ENCODE measurements around the gene MPP7. TPM values are rescaled to one million over a fixed set of nuclear protein-coding genes. Genes with fewer than 3 reads are reported as not detected.

Gene MPP7
- total and polyA plus RNA-seq, 2 donors (not counting 3 experiments of a cell fraction or from before 2014, with no cell fraction given): 0.17 to 0.73 TPM

DNA sequence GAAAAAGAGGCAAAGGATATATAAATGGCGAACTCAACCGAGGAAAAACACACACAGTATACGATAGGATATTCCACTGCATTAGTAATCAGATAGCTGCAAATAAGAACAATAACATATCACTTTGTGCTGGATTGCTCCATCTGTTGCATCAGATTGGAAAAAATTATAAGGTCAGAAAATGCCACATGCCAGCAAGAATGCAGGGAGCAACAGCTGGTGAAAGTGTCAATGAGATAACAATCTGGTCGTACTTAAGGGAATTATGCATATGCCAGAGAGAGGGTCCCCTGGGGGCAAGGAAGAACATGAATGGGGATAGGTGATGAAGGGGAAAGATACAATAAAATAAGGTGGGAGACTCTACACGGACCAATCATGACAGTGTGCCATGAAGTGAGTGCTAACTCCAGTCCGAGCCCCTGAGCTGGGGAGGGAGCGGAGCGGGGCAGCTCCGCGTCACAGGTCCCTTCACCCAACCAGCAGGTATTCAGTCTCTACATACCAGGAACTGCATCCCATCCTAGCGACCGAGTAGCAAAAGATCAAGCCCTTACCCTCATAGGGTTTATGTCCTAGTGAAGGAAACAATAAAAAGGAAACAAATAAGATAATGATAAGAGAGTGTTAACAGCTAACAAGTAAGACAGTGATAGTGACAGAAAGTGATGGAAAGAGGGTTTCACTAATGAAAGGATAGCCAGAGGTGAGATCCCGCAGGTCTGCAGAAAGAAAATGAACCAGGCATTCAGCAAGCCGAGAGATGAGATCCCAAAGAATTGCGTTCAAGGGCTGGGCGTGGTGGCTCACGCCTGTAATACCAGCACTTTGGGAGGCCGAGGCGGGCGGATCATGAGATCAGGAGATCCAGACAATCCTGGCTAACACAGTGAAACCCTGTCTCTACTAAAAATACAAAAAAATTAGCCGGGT, 9.4 kb downstream of the MPP7 start:
- Histone ChIP-seq H3K27ac (ENCODE audit: insufficient read depth, low read depth, low read length) (no peak overlapping the region), H3K4me2 (ENCODE audit: insufficient read depth, low read length) (no peak overlapping the region), H3K36me3 (ENCODE audit: control insufficient read depth in 2 of 2, extremely low read depth in 1 of 2, insufficient read depth in 2 of 2, low read length in 2 of 2) (no peaks in the 10 kb centered on the region), H2AFZ (ENCODE audit: low read depth, low read length) (no peak overlapping the region), H3K4me3 (replicated peaks in 1 of 3; ENCODE audit: insufficient read depth in 1 of 3, low read depth in 1 of 3, low read length in 3 of 3) (no peak overlapping the region), H3K27me3 (ENCODE audit: control insufficient read depth in 2 of 2, insufficient read depth in 2 of 2, low read length in 2 of 2) (peaks cover 10 to 20% of the 10 kb centered on the region in 2 experiments), H3K9ac (replicated peaks; ENCODE audit: extremely low read depth, insufficient read depth, low read length) (no peak overlapping the region), H3K9me1 (replicated peaks; ENCODE audit: control insufficient read depth, extremely low read depth, insufficient read depth, low read length) (no peaks in the 10 kb centered on the region), H3K79me2 (ENCODE audit: control insufficient read depth, insufficient read depth, low read length) (no peaks in the 10 kb centered on the region), H3K4me1 (ENCODE audit: control insufficient read depth, extremely low read depth, insufficient read depth, low read length) (no peaks in the 10 kb centered on the region), H3K9me3 (replicated peaks; ENCODE audit: control insufficient read depth, insufficient read depth, low read length) (no peaks in the 10 kb centered on the region), H4K20me1 (replicated peaks; ENCODE audit: control insufficient read depth, extremely low read depth, insufficient read depth, low read length) (no peaks in the 10 kb centered on the region)
- dilution Hi-C loops (cut with MboI; ENCODE audit: extremely low pct_ligation_motif_present, low sequenced_read_pairs): no loop called here
- intact Hi-C loops (cut with micrococcal nuclease): no loop called here
- ChIA-PET POLR2A (no interaction called here), CTCF (no interaction called here)
- no peak for DNase-seq (ENCODE audit: low read depth, low spot score)
- no peak for FAIRE-seq
- BruUV-seq (replicated peaks): no TSS peak
- no peak for TF ChIP-seq MYC (IDR thresholded peaks at IDR 0.05; ENCODE audit: low read depth, low read length)
- no peak for TF ChIP-seq GATA2 (IDR thresholded peaks at IDR 0.05; ENCODE audit: insufficient read depth, insufficient read length, low read depth, low read length)
- no peak for TF ChIP-seq EZH2 (IDR thresholded peaks at IDR 0.05; ENCODE audit: borderline replicate concordance, low read depth, low read length, severe bottlenecking)
- no peak for TF ChIP-seq MAX (IDR thresholded peaks at IDR 0.05; ENCODE audit: insufficient read depth, insufficient read length)
- no peak for TF ChIP-seq JUN (IDR thresholded peaks at IDR 0.05; ENCODE audit: borderline replicate concordance, insufficient read depth, insufficient read length, low read depth)
- no peak for TF ChIP-seq CTCF (IDR thresholded peaks at IDR 0.05; ENCODE audit: extremely low read depth in 1 of 2, insufficient read depth in 1 of 2, low read depth in 1 of 2, low read length in 2 of 2)
- no peak for TF ChIP-seq POLR2AphosphoS5 (IDR thresholded peaks at IDR 0.05; ENCODE audit: insufficient read depth, low read depth, low read length)

Measured in endothelial cell of umbilical vein (primary cell).